ENCODE data around the gene NUP85. TPM values are rescaled to one million over a fixed set of nuclear protein-coding genes. Genes with fewer than 3 reads are reported as not detected.
"Not testable (repeated sequence)": the region's sequence is repeated elsewhere in the genome, so short reads cannot be mapped to it uniquely, and the experiment has no call there.

NUP85 gene
- total RNA-seq, 1 experiment from 2014 or later: 117 TPM

GRCh38 chr17:75163074-75163473 lies 42.4 kb upstream of the NUP85 start:
- Mint-ChIP-seq H3K36me3 (ENCODE audit: insufficient read depth, unreplicated experiment) (peaks cover 39% of the 10 kb centered on the region), H3K4me1 (ENCODE audit: low read depth, unreplicated experiment) (peaks cover 17% of the 10 kb centered on the region), H3K9me3 (ENCODE audit: low read depth, unreplicated experiment) (no peaks in the 10 kb centered on the region), H3K4me3 (ENCODE audit: low read depth, unreplicated experiment) (no peak overlapping the region), H3K27ac (ENCODE audit: unreplicated experiment) (no peak overlapping the region), H3K27me3 (ENCODE audit: unreplicated experiment) (no peaks in the 10 kb centered on the region)
- no peak for DNase-seq
- TF ChIP-seq, protein P1, sequence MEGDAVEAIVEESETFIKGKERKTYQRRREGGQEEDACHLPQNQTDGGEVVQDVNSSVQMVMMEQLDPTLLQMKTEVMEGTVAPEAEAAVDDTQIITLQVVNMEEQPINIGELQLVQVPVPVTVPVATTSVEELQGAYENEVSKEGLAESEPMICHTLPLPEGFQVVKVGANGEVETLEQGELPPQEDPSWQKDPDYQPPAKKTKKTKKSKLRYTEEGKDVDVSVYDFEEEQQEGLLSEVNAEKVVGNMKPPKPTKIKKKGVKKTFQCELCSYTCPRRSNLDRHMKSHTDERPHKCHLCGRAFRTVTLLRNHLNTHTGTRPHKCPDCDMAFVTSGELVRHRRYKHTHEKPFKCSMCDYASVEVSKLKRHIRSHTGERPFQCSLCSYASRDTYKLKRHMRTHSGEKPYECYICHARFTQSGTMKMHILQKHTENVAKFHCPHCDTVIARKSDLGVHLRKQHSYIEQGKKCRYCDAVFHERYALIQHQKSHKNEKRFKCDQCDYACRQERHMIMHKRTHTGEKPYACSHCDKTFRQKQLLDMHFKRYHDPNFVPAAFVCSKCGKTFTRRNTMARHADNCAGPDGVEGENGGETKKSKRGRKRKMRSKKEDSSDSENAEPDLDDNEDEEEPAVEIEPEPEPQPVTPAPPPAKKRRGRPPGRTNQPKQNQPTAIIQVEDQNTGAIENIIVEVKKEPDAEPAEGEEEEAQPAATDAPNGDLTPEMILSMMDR (IDR thresholded peaks at IDR 0.05; ENCODE audit: unreplicated experiment): no peak
- BruUV-seq (replicated peaks): no TSS peak
- intact Hi-C loops (cut with micrococcal nuclease; ENCODE audit: unreplicated experiment): no loop called here
- CTCF ChIA-PET: no interaction called here

GRCh38 chr17:75164606-75165005 lies 40.9 kb upstream of the NUP85 start:
- H3K4me1 Mint-ChIP-seq (ENCODE audit: low read depth, unreplicated experiment): peaks cover 10% of the 10 kb centered on the region
- H3K27ac Mint-ChIP-seq (ENCODE audit: unreplicated experiment); H3K4me3 Mint-ChIP-seq (ENCODE audit: low read depth, unreplicated experiment); H3K9me3 Mint-ChIP-seq (ENCODE audit: low read depth, unreplicated experiment); intact Hi-C loops (cut with micrococcal nuclease; ENCODE audit: unreplicated experiment); DNase-seq; BruUV-seq (replicated peaks); H3K27me3 Mint-ChIP-seq (ENCODE audit: unreplicated experiment): not testable (repeated sequence)
- peaks cover 44% of the 10 kb centered on the region for H3K36me3 Mint-ChIP-seq (ENCODE audit: insufficient read depth, unreplicated experiment)
- CTCF ChIA-PET: interaction anchor here (0.6 kb wide), 1 partner anchor 20 kb away, joined by 3 read pairs; no protein-coding TSS in a partner anchor

GRCh38 chr17:75168998-75169397 lies 36.5 kb upstream of the NUP85 start:
- Mint-ChIP-seq H3K27ac (ENCODE audit: unreplicated experiment) (no peak overlapping the region), H3K9me3 (ENCODE audit: low read depth, unreplicated experiment) (no peaks in the 10 kb centered on the region), H3K4me1 (ENCODE audit: low read depth, unreplicated experiment) (no peaks in the 10 kb centered on the region), H3K36me3 (ENCODE audit: insufficient read depth, unreplicated experiment) (peaks cover 67% of the 10 kb centered on the region), H3K27me3 (ENCODE audit: unreplicated experiment) (no peaks in the 10 kb centered on the region), H3K4me3 (ENCODE audit: low read depth, unreplicated experiment) (no peak overlapping the region)
- no peak for DNase-seq
- BruUV-seq (replicated peaks): no TSS peak
- intact Hi-C loops (cut with micrococcal nuclease; ENCODE audit: unreplicated experiment): no loop called here
- TF ChIP-seq, protein P1 (IDR thresholded peaks at IDR 0.05; ENCODE audit: unreplicated experiment): no peak
- CTCF ChIA-PET: interaction anchor here (0.7 kb wide), 1 partner anchor 98 kb away, joined by 6 read pairs; no protein-coding TSS in a partner anchor

GRCh38 chr17:75173526-75173925 lies 32.0 kb upstream of the NUP85 start:
- H3K9me3 Mint-ChIP-seq (ENCODE audit: low read depth, unreplicated experiment): no peaks in the 10 kb centered on the region
- no peak for DNase-seq
- no peak overlapping the region for H3K4me3 Mint-ChIP-seq (ENCODE audit: low read depth, unreplicated experiment)
- intact Hi-C loops (cut with micrococcal nuclease; ENCODE audit: unreplicated experiment): loop anchor here (5.0 kb wide), 1 partner anchor 61 kb away; no protein-coding TSS in a partner anchor
- no peaks in the 10 kb centered on the region for H3K27me3 Mint-ChIP-seq (ENCODE audit: unreplicated experiment)
- H3K36me3 Mint-ChIP-seq (ENCODE audit: insufficient read depth, unreplicated experiment): peaks cover 75% of the 10 kb centered on the region
- no TSS peak for BruUV-seq (replicated peaks)
- TF ChIP-seq, protein P1 (IDR thresholded peaks at IDR 0.05; ENCODE audit: unreplicated experiment): no peak
- H3K4me1 Mint-ChIP-seq (ENCODE audit: low read depth, unreplicated experiment): no peaks in the 10 kb centered on the region
- CTCF ChIA-PET: interaction anchor here (0.7 kb wide), 2 partner anchors 64 to 207 kb away, joined by 3 to 6 read pairs; no protein-coding TSS in a partner anchor
- no peak overlapping the region for H3K27ac Mint-ChIP-seq (ENCODE audit: unreplicated experiment)

- Mint-ChIP-seq H3K27ac (ENCODE audit: unreplicated experiment) (no peak overlapping the region), H3K27me3 (ENCODE audit: unreplicated experiment) (no peaks in the 10 kb centered on the region), H3K36me3 (ENCODE audit: insufficient read depth, unreplicated experiment) (peaks cover 80% of the 10 kb centered on the region), H3K9me3 (ENCODE audit: low read depth, unreplicated experiment) (no peaks in the 10 kb centered on the region), H3K4me3 (ENCODE audit: low read depth, unreplicated experiment) (no peak overlapping the region), H3K4me1 (ENCODE audit: low read depth, unreplicated experiment) (no peaks in the 10 kb centered on the region)
- TF ChIP-seq, protein P1 (IDR thresholded peaks at IDR 0.05; ENCODE audit: unreplicated experiment): no peak
- BruUV-seq (replicated peaks): no TSS peak
- intact Hi-C loops (cut with micrococcal nuclease; ENCODE audit: unreplicated experiment): loop anchor here (5.0 kb wide), 1 partner anchor 63 kb away; no protein-coding TSS in a partner anchor
- DNase-seq: no peak
- CTCF ChIA-PET: no interaction called here
Observed at GRCh38 chr17:75174996-75175395, 30.5 kb upstream of the NUP85 start.
